GM19468 (cell line): ENCODE data around the gene PIK3CB.
"Not testable (repeated sequence)": the region's sequence is repeated elsewhere in the genome, so short reads cannot be mapped to it uniquely, and the experiment has no call there.

Source experiments
- ATAC-seq: cut with Tn5 transposase; IDR thresholded peaks from one replicate; pipeline ENCODE4 v1.9.1; 2021; ENCODE audit warnings: mild to moderate bottlenecking, moderate library complexity, moderate number of reproducible peaks; ENCODE audit not compliant: unreplicated experiment; ENCODE audit errors: extremely low read depth

PIK3CB gene

GRCh38 chr3:138769616-138770015 is 65.1 kb downstream of the PIK3CB start:
- no peak for ATAC-seq

GRCh38 chr3:138768946-138769345 is 65.8 kb downstream of the PIK3CB start:
- no peak for ATAC-seq

- no peak for ATAC-seq
Observed at GRCh38 chr3:138768125-138768524, 66.6 kb downstream of the PIK3CB start.

- no peak for ATAC-seq
Observed at GRCh38 chr3:138767498-138768104, 67.1 kb downstream of the PIK3CB start.

GRCh38 chr3:138761002-138761401 is 73.7 kb downstream of the PIK3CB start:
- no peak for ATAC-seq

GRCh38 chr3:138748190-138748589 is 86.5 kb downstream of the PIK3CB start:
- ATAC-seq, result no peak

- no peak for ATAC-seq
Observed at GRCh38 chr3:138747225-138747624, 87.5 kb downstream of the PIK3CB start.

- no peak for ATAC-seq
Observed at GRCh38 chr3:138740072-138740471, 94.7 kb downstream of the PIK3CB start.

- ATAC-seq, result no peak
Observed at GRCh38 chr3:138732456-138732855, 102.3 kb downstream of the PIK3CB start.

- ATAC-seq, result no peak
Observed at GRCh38 chr3:138726946-138727730, 107.6 kb downstream of the PIK3CB start.

- ATAC-seq, result not testable (repeated sequence)
Observed at GRCh38 chr3:138726042-138726441, 108.7 kb downstream of the PIK3CB start.

- ATAC-seq, result no peak
Observed at GRCh38 chr3:138725116-138725515, 109.6 kb downstream of the PIK3CB start.

GRCh38 chr3:138724443-138724842 is 110.3 kb downstream of the PIK3CB start:
- no peak for ATAC-seq

GRCh38 chr3:138718849-138719248 is 115.9 kb downstream of the PIK3CB start:
- no peak for ATAC-seq

- no peak for ATAC-seq
Observed at GRCh38 chr3:138717348-138717747, 117.4 kb downstream of the PIK3CB start.

GRCh38 chr3:138712086-138712485 is 122.6 kb downstream of the PIK3CB start:
- ATAC-seq, result no peak

GRCh38 chr3:138705675-138706074 is 129.1 kb downstream of the PIK3CB start:
- no peak for ATAC-seq

GRCh38 chr3:138696666-138697370 is 137.9 kb downstream of the PIK3CB start:
- ATAC-seq, result no peak

- ATAC-seq, result no peak
Observed at GRCh38 chr3:138694287-138695007, 140.3 kb downstream of the PIK3CB start.

GRCh38 chr3:138692152-138692551 is 142.6 kb downstream of the PIK3CB start:
- ATAC-seq, result no peak

GRCh38 chr3:138691351-138691750 is 143.4 kb downstream of the PIK3CB start:
- ATAC-seq, result no peak
